H1 (cell line): ENCODE data around the gene ASB1. TPM values are rescaled to one million over a fixed set of nuclear protein-coding genes. Genes with fewer than 3 reads are reported as not detected.

Experiments
- BACH1 ChIP-seq: IDR thresholded peaks from 2 replicates; pipeline ENCODE4 v1.6.1; 2012; ENCODE audit warnings: low read length, improper control_type of control experiment
- GTF2F1 ChIP-seq: IDR thresholded peaks from 2 replicates; pipeline ENCODE4 v1.6.1; 2012; ENCODE audit warnings: low read depth, low read length, improper control_type of control experiment, borderline replicate concordance
- JUND ChIP-seq: IDR thresholded peaks from 2 replicates; pipeline ENCODE4 v1.6.1; 2011; ENCODE audit warnings: mild to moderate bottlenecking, improper control_type of control experiment, low read length
- KDM4A ChIP-seq: IDR thresholded peaks from one replicate; pipeline ENCODE4 v1.7.1; 2012; ENCODE audit warnings: low read depth, mild to moderate bottlenecking, moderate library complexity, low read length, inconsistent platforms; ENCODE audit not compliant: severe bottlenecking
- RBBP5 ChIP-seq: IDR thresholded peaks from 2 replicates; pipeline ENCODE4 v1.7.1; 2012; ENCODE audit warnings: low read depth, mild to moderate bottlenecking, inconsistent platforms, low read length, moderate library complexity, borderline replicate concordance
- RNF2 ChIP-seq: fragments of 200-900, 300-1000 bp; sonication (generic); IDR thresholded peaks from 2 replicates; pipeline ENCODE4 v1.7.1; 2016; ENCODE audit warnings: borderline replicate concordance, low read depth, mild to moderate bottlenecking, antibody characterized with exemption, low read length; ENCODE audit not compliant: poor library complexity, severe bottlenecking; ENCODE audit errors: missing control alignments
- SIN3A ChIP-seq, 2 experiments: IDR thresholded peaks in 1 of 2; conservative IDR thresholded peaks in 1 of 2; 2 replicates each; pipeline ENCODE4 v1.6.1; 2011 to 2012; ENCODE audit warnings: low read length in 2 of 2, improper control_type of control experiment in 1 of 2, low read depth in 1 of 2, mild to moderate bottlenecking in 1 of 2
- TAF1 ChIP-seq: IDR thresholded peaks from 2 replicates; pipeline ENCODE4 v1.6.1; 2011; ENCODE audit warnings: mild to moderate bottlenecking, low read depth, low read length
- polyA plus RNA-seq, 7 experiments: library from polyadenylated mRNA; depleted of rRNA in 3 of 7; stranded (reverse) in 5 of 7; unstranded in 2 of 7; fragments of >200 nt in 5 of 7; fragments of 200-250 nt in 2 of 7; gene quantifications; 1 replicate in 5 of 7; 2 replicates in 1 of 7; 4 replicates in 1 of 7; pipeline versions ENCODE4 v1.2.1 to v1.2.3, GENCODE V29; 2011 to 2013; ENCODE audit warnings: missing spikeins in 2 of 7, mixed read lengths in 2 of 7
- total RNA-seq: library from RNA; stranded (reverse); fragmentation: NEBNext Ultra II Directional; extraction: Animal tissue kit (Norgen Biotek cat#: 25700); gene quantifications from 2 replicates; pipeline ENCODE4 v1.2.1, GENCODE V29; 2021
- TF ChIP-seq, protein P1 (sequence below): fragments of 300-600 bp; sonication (generic); IDR thresholded peaks from 2 replicates; pipeline ENCODE4 v1.7.1; 2012; ENCODE audit warnings: low read length, moderate library complexity, mild to moderate bottlenecking, inconsistent platforms; ENCODE audit not compliant: insufficient replicate concordance

ASB1 gene
- total and polyA plus RNA-seq, 2 of the 8 experiments (the other 6 are each of a cell fraction or from before 2014, with no cell fraction given): 24.1 to 36.0 TPM

DNA sequence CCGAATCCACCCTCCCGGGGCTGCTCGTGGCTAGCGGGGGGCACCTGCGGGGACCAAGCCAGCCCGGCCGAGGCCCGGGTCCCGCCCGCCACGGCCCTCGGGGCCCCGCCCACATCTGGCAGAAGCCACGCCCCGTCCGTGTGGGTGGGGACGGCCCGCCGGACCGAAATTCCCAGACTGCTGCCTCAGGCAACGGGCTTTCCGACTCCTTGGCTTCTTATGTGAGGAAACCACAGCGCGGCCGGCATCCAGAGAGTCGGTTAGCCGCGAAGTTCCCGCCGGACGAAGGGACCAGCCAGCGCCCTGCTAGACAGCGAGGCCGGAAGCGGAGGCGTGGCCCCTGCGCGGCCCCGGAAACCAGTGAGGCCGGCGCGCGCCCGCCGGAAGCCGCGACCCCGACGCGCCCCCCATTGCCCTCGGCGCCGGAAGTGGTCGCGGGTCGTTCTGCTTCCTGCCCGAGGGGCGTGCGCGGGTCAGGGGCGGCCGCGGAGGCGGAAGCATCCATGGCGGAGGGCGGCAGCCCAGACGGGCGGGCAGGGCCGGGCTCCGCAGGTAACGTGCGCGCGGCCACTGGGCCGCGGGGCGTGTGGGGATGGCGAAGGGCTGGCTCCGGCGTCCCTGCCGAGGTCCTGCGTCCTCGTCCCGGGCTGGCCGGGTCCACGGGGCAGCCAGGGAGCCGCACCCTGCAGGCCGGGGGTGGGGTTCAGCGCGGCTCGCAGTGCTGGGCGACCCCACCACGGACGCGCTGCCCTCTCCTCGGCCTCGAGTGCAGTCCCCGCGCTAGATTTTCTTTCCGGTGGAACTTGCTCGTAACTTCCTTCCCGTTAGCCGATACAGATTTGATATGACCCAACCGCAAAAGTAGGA lies at the start of gene ASB1 (continued):
- TF ChIP-seq, protein P1, sequence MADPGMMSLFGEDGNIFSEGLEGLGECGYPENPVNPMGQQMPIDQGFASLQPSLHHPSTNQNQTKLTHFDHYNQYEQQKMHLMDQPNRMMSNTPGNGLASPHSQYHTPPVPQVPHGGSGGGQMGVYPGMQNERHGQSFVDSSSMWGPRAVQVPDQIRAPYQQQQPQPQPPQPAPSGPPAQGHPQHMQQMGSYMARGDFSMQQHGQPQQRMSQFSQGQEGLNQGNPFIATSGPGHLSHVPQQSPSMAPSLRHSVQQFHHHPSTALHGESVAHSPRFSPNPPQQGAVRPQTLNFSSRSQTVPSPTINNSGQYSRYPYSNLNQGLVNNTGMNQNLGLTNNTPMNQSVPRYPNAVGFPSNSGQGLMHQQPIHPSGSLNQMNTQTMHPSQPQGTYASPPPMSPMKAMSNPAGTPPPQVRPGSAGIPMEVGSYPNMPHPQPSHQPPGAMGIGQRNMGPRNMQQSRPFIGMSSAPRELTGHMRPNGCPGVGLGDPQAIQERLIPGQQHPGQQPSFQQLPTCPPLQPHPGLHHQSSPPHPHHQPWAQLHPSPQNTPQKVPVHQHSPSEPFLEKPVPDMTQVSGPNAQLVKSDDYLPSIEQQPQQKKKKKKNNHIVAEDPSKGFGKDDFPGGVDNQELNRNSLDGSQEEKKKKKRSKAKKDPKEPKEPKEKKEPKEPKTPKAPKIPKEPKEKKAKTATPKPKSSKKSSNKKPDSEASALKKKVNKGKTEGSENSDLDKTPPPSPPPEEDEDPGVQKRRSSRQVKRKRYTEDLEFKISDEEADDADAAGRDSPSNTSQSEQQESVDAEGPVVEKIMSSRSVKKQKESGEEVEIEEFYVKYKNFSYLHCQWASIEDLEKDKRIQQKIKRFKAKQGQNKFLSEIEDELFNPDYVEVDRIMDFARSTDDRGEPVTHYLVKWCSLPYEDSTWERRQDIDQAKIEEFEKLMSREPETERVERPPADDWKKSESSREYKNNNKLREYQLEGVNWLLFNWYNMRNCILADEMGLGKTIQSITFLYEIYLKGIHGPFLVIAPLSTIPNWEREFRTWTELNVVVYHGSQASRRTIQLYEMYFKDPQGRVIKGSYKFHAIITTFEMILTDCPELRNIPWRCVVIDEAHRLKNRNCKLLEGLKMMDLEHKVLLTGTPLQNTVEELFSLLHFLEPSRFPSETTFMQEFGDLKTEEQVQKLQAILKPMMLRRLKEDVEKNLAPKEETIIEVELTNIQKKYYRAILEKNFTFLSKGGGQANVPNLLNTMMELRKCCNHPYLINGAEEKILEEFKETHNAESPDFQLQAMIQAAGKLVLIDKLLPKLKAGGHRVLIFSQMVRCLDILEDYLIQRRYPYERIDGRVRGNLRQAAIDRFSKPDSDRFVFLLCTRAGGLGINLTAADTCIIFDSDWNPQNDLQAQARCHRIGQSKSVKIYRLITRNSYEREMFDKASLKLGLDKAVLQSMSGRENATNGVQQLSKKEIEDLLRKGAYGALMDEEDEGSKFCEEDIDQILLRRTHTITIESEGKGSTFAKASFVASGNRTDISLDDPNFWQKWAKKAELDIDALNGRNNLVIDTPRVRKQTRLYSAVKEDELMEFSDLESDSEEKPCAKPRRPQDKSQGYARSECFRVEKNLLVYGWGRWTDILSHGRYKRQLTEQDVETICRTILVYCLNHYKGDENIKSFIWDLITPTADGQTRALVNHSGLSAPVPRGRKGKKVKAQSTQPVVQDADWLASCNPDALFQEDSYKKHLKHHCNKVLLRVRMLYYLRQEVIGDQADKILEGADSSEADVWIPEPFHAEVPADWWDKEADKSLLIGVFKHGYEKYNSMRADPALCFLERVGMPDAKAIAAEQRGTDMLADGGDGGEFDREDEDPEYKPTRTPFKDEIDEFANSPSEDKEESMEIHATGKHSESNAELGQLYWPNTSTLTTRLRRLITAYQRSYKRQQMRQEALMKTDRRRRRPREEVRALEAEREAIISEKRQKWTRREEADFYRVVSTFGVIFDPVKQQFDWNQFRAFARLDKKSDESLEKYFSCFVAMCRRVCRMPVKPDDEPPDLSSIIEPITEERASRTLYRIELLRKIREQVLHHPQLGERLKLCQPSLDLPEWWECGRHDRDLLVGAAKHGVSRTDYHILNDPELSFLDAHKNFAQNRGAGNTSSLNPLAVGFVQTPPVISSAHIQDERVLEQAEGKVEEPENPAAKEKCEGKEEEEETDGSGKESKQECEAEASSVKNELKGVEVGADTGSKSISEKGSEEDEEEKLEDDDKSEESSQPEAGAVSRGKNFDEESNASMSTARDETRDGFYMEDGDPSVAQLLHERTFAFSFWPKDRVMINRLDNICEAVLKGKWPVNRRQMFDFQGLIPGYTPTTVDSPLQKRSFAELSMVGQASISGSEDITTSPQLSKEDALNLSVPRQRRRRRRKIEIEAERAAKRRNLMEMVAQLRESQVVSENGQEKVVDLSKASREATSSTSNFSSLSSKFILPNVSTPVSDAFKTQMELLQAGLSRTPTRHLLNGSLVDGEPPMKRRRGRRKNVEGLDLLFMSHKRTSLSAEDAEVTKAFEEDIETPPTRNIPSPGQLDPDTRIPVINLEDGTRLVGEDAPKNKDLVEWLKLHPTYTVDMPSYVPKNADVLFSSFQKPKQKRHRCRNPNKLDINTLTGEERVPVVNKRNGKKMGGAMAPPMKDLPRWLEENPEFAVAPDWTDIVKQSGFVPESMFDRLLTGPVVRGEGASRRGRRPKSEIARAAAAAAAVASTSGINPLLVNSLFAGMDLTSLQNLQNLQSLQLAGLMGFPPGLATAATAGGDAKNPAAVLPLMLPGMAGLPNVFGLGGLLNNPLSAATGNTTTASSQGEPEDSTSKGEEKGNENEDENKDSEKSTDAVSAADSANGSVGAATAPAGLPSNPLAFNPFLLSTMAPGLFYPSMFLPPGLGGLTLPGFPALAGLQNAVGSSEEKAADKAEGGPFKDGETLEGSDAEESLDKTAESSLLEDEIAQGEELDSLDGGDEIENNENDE: no peak
- TF ChIP-seq JUND (no peak), RBBP5 (peak; percentile 95; the same call in 1 of the 2 replicates), SIN3A (conservative IDR thresholded peaks at IDR 0.05 in 1 of 2, IDR thresholded peaks at IDR 0.05 in 1 of 2; ENCODE audit: low read depth in 1 of 2, low read length in 2 of 2) (peak; percentile 10 to 47; a peak in 2 of 4 replicates), GTF2F1 (no peak), RNF2 (no peak), KDM4A (peak; percentile 60), TAF1 (no peak; the same call in 1 of the 2 replicates), BACH1 (no peak)
